ENCODE results near the gene PAX5.

DNA sequence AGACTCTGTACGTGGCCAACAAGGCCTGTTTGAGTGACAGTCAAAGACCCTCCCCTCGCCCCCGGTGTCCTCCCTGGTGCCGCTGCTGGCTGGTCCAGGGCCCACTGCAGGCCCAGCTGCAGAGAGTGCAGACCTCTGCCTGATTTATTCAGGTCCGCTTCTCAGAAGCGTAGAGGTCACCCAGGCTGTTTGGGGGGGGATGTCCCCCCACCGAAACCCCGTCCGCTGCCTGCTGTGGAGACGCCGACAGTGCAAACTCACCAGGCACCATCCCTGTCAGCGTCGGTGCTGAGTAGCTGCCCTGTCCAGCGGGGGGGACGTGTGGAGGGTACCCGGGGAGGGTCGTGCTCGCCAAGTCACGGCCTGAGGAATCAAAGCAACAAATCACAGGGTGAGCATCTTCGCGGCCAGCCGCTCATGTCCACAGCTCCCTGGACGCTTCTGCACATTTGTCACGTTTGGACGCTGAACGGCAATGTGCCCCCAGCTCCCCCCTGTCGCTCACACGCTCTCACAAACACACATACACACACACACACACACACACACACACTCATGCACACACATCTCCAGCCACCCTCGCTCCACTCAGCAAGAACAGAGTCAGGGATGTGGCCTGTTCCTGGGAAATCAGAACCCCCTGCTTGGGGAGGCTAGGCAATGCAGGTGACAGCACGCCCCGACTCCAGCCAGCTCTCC lies 152.2 kb downstream of the PAX5 start:
- TF ChIP-seq SP1 (IDR thresholded peaks at IDR 0.05), result no peak
- TF ChIP-seq ARNT (IDR thresholded peaks at IDR 0.05), result no peak
- no peak for TF ChIP-seq ZNF384 (IDR thresholded peaks at IDR 0.05)
- no peak for TF ChIP-seq SUZ12 (IDR thresholded peaks at IDR 0.05)
- TF ChIP-seq BHLHE40 (IDR thresholded peaks at IDR 0.05; ENCODE audit: borderline replicate concordance), result no peak
- no peak for TF ChIP-seq NFRKB (IDR thresholded peaks at IDR 0.05)
- TF ChIP-seq FOXK2 (IDR thresholded peaks at IDR 0.05), result no peak
- no peak for TF ChIP-seq LEF1 (IDR thresholded peaks at IDR 0.05; ENCODE audit: borderline replicate concordance)
- no peak for TF ChIP-seq PKNOX1 (IDR thresholded peaks at IDR 0.05)
- TF ChIP-seq FOXM1 (IDR thresholded peaks at IDR 0.05; ENCODE audit: borderline replicate concordance), result no peak
- TF ChIP-seq ELF4 (IDR thresholded peaks at IDR 0.05), result no peak
- no peak for TF ChIP-seq FOXA1 (IDR thresholded peaks at IDR 0.05)
- TF ChIP-seq CTBP1 (IDR thresholded peaks at IDR 0.05; ENCODE audit: borderline replicate concordance), result no peak
